Stimulated activated CD4-positive, alpha-beta T cell treated with anti-CD3 and anti-CD28 coated beads, Interleukin-1b, Interleukin-23, amount 100 ng/mL, for 4 hours (primary cell): ENCODE data around the gene TNNC2.
"Not testable (repeated sequence)": the region's sequence is repeated elsewhere in the genome, so short reads cannot be mapped to it uniquely, and the experiment has no call there.

Source experiments
- DNase-seq, 2 donors: peaks; one replicate each; pipeline ENCODE4 v3.0.0-alpha.2; 2020; ENCODE audit warnings: low read depth in 2 of 2

TNNC2 gene

DNA sequence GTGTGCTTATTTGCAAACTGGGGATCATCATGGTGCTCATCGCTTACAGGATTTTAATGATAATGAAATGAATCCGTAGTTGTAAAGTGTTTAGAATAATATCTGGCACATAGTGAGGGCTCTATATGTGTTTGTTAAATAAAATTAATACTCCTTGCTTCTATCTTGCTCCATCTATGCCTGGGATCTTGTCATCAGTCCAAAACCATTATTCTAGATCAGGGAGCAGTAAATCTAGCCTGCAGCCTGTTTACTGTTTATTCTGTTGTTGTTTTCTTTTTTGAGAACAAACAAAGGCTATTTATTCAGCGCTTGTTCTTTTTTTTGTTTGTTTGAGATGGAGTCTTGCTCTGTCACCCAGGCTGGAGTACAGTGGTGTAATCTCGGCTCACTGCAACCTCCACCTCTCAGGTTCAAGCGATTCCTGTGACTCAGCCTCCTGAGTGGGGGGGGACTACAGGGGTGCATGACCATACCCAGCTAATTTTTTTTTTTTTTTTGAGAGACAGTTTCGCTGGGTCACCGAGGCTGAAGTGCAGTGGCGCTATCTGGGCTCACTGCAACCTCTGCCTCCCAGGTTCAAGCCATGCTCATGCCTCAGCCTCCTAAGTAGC lies 22.0 kb upstream of the TNNC2 start:
- DNase-seq = no peak

DNA sequence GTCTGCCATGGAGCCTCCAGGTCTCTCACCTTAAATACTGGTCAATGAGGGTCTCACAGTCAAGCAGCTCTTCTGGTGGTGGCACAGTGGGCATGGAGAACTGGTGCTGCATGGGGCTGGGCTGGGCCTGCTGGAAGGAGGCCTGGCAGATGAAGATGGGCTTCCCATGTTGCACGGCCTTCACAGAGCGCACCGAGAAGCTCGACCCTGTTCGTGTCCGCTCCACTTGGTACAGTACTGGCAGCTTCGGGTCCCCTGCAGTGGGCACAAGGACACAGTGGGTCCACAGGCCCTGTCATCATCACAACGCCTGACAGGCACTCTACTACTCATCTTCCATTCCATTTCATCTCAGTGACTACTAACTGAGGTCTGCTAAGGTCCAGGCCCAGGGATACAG lies 21.3 kb upstream of the TNNC2 start:
- no peak for DNase-seq

DNA sequence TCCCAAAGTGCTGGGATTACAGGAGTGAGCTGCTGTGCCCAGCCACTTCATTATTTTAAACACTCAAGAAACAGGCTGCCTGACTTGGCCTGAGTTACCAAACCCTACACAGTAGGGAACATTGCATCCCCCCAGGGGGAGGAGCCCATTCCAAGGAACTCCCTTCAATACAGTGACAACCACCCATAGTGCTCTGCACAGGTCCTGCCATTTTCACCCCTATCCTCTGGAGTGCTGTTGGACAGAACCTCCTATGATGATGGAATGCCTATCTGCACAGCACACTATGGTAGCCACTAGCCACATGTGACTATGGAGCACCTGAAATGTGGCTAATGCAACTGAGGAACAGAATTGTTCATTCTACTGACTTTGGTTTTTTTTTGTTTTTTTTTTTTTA lies 18.3 kb upstream of the TNNC2 start:
- DNase-seq = no peak

DNA sequence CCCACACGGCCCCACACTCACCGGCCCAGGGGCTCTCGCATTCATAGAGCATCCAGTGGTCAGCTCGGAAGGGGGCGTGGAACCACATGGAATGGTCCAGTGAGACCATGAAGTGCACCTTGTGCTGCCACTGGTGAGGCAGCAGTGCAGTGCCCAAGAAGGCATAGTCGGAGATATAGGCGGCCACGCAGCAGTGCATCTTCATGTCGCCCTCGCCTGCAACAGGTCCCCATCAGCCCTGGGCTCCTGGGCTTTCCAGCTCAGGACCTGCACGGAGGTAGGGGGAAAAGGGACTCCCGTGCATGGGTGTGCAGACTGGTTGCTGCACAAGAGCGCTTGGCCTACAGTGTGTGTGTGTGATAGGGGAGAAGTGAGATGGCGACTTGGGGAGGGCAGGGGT lies 16.4 kb upstream of the TNNC2 start:
- no peak for DNase-seq

DNA sequence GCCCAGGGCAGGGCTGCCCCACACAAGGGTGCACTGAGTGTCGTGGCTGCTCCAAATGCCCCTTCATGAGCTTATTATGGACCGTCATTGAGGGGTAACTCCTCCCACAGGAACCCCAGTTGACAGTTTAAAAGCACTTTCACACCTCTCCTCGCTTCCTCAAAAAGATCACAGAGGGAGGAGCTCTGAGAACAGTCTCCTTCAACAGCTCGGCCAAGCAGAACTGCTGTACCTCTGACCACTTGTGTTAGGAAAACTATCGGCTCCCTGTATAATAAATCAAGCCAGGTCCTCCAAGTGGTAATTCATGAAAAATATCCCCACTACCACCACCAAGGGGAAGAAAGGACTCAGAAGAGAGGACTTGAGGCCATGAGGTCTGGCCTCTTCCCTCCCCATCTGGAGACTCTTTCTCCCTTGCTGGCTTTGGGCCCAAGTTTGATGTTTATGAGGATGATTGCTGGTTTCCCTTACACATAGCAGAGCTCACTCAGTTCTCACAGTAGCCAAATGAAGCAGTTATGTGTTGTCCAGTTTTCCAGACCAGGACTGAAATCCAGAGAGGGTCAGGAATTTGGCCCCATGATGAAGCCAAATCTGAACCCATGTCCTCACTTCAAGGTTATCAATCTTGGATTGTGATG lies 15.2 kb upstream of the TNNC2 start:
- no peak for DNase-seq

DNA sequence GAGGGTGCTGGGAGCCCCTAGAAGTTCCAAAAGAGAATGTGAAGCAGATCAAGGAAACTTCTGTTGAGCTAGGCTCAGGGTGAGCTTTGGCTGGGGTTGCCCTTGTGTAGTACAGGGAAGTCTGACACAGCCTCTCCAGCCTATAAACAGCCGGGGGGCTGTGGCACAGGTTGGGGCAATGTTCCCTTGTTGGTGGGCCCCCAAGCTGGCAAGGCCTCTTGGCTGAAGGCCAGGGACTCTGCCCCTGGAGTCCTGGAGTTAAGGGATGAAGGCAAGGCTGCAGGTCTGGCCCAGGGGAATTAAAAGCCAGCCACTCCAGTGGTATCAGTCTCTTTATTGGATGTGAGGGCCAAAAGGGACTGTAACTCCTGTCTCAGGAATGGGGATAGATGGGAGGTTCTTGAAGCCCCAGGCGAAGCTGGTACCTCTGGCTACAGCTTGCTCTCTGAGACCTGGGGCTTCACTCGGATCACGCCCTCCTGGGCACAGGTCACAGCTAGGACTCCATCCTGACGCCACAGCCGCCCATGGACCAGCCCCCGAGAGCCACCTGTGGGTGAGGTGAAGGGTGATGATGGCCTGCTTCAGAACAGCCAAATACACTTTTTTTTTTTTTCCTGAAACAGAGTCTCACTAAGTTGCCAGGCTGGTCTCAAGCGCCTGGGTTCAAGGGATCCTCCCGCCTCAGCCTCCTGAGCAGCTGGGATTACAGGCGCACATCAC lies 14.5 kb upstream of the TNNC2 start:
- no peak for DNase-seq

DNA sequence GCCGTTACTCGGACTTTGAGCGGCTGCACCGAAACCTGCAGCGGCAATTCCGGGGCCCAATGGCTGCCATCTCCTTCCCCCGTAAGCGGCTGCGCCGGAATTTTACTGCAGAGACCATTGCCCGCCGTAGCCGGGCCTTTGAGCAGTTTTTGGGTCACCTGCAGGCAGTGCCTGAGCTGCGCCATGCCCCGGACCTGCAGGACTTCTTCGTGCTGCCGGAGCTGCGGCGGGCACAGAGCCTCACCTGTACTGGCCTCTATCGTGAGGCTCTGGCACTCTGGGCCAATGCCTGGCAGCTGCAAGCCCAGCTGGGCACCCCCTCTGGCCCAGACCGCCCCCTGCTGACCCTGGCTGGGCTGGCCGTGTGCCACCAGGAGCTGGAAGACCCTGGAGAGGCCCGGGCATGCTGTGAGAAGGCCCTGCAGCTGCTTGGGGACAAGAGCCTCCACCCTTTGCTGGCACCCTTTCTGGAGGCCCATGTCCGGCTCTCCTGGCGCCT lies 13.6 kb upstream of the TNNC2 start:
- no peak for DNase-seq

DNA sequence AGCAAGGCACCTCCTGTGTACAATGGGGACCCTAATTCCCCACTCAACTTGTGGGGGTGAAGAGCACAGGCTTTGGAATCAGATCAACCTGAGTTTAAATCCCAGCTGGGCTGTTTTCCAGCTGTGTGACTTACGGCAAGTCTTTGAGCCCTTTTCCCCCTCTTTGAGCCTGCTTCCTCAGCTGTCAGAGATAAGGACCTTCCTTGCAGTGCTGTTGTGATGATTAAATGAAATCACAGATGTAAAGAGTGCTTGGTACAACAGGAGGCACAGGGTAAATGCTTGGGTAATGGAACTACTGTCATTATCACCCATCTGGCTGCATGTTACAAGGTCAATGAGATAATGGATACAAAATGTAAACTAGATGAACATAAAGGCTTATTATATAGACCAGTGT lies 9.7 kb upstream of the TNNC2 start:
- DNase-seq = no peak

DNA sequence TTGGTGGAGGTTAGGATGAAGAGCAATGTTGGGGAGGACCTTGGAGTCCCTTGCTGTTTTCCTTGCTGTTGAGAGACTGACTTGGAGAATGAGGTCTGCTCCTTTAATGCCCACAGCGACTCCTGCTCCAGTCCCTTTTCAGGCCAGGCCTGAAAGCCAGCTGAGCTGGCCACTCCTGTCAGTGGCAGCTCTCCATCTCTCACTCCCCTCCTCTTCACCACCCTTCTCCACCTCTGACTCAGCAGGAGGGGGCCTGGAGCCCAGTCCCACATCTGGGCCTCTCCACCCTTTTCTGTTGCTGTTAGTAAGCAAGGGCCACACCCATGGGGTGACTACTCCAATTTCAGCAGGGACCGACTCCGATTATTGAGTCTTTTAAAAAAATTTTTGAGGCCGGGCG lies 8.7 kb upstream of the TNNC2 start:
- no peak for DNase-seq

DNA sequence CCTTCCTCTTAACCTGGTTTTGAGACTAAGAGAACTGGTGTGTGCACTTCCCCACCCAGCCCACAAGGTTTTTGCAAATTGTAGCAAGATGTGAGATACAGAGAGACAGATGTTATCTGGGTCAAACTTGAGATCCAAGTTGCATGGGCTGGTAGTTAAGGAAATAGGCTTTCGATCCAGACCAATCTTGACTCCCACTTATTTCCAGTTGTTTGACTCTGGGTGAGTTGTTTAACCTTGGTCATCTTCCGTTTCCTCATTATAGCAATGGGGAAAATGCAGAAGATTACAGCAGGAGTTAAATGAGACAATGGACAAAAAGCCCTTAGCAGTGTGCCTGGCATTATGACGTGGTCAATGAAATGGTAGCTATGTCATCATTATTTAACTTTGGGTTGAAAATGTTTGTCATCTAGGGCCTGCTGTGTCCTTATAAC lies 8.2 kb upstream of the TNNC2 start:
- no peak for DNase-seq

DNA sequence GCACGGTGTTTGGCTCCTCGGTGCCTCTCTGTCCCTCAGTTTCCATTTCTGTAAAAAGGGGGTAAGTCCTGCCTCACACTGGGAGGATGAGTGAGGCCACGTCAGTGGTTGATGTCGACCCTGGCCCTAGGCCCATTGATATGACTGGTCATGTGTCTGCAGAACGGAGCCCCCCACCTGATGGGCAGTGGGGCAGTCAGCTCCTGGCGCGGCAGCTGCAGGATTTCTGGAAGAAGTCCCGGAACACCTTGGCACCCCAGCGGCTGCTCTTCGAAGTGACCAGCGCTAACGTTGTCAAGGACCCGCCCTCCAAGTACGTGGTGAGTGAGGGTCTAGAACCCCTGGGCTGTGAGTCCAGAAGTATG lies 7.7 kb upstream of the TNNC2 start:
- no peak for DNase-seq

DNA sequence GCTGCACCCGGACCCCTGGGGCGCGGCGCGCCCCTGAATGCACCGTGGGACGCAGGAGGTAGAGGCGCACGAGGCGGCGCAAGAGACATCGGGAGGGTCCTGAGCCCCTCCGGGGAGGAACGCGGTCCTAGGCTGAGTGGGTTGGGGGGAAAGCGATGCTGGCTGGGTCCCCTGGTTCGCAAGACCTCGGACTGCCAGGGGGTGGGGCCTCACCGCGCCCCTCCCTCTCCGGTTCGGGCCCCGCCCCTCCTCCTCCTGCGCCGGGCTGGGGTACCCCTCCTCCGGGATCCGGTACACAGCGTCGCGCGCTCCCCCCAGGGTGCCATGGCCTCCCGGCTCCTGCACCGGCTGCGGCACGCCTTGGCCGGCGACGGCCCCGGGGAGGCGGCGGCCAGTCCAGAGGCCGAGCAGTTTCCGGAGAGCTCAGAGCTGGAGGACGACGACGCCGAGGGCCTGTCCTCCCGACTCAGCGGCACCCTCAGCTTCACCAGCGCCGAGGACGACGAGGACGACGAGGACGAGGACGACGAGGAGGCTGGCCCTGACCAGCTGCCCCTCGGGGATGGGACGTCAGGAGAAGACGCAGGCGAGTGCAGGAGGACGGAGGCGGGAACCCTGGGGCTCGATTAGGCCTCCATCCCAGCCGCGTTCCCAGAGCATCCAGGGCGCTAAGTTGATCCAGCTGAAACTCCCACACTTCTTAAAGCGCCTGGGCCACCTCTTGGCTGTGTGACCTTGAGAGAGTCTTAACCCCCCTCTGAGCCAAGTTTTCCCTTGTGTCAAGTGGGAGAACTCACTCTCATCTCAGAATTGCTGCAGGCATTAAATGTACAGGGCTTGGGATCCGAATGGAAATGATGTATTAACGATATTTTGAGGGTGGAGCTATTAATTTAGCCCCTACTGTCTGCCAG lies 7.0 kb upstream of the TNNC2 start:
- DNase-seq = peak; percentile 25 to 48

DNA sequence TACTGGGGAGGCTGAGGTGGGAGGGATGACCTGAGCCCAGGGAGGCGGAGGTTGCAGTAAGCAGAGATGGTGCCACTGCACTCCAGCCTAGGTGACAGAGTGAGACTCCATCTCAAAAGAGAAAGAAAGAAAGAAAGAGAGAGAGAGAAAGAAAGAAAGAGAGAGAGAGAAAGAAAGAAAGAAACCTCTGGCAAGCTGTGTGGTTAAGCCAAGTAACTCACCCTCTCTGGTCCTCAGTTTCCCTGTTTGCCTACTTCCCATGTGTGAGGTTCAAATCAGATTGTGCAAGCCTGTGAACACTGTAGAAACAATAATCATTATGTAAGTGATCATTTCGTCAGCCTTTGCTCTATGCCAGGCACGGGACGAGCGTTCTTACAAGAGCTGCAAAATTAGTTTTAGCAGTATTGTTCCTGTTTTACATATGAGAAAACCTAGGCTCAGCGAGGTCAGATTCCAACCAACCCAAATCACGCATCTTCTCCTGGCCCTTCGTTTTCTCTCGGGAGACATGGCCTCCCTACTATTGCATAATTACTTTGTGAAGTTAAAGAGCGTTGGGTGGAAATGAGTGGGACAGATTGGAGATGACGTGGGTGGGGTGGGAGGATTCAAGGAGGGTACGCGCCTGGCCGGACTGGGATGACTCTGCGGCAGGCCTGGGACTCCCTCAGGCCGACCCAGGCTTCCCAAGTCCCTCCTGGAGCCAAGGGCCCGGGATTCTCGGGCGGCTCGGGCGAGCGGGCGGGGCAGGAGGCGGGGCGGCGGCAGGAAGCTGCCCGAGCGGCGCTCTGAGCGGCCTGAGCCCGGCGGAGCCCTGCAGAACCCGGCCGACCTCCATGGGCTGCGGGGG lies 6.1 kb upstream of the TNNC2 start, which contains the start of gene SNX21:
SNX21 (plus strand) TSS at position 770 of the 853 bp plus-strand sequence. CDS start 121 bp downstream, outside the sequence.
- DNase-seq = no peak

DNA sequence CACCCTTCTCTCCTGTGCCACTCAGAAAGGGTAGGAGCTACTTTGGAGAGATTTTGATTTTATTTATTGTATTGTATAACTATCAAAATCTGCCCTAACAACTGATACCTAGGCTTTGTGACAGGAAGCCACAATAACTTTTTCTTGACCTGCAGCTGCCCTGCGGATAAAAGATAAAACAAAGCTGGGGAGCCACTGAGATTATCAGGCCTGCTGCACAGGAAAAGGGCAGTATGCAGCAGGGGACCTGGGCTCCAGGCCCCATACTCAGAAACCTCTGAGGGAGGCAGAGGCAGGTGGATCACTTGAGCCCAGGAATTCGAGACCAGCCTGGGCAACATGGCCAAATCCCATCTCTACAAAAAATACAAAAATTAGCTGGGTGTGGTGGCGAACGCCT lies 5.5 kb upstream of the TNNC2 start:
- no peak for DNase-seq

DNA sequence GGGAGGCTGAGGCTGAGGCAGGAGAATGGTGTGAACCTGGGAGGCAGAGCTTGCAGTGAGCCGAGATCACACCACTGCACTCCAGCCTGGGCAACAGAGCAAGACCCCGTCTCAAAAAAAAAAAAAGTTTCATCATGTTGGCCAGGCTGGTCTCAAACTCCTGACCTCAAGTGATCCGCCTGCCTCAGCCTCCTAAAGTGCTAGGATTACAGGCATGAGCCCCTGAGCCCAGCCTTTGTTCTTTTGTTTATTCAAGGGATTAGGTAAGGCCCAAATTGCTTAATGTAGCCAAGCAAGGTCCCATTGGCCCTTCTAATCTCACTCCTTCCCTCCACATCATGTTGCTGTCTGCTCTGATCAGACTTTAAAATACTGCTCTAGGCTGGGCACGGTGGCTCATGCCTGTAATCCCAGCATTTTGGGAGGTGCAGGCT lies 2.6 kb upstream of the TNNC2 start:
- DNase-seq = not testable (repeated sequence)

DNA sequence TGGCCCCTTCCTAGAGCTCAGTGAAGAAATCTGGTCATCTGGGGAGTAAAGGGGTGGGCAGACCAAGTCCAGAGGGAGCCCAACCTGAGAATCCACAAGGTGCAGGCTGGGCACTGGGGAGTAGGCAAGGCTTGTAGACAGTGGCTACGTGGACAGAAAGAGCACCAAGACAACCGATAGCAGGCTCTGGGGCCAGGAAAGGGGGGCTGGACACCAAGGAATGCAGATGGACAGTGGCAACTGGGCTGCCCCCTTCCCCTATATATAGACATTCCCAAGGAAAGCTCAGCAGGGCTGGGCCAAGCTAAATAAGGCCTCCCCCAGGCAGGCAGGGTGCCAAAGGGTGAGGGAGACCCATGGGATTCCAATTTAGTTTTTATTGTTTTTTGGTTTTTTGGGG lies 1.5 kb upstream of the TNNC2 start:
- no peak for DNase-seq

DNA sequence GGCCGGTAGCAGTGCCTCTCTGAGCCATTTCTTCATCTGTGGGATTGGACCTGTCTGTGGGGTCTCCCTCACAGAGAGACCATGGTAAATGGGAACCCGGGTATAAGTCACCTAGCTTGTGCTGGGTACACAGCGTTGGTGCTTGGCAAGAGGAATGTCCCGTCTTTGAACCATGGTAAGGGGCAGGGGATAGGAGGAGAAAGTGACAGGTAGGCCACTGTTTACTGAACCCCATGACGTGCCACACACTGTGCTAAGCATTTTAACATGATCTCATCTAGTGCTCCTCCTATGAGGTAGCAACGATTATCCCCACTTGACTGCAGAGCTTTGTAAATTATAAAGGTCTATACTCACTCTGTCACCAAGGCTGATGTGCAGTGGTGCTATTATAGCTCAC lies 600 bp upstream of the TNNC2 start:
- DNase-seq = no peak

DNA sequence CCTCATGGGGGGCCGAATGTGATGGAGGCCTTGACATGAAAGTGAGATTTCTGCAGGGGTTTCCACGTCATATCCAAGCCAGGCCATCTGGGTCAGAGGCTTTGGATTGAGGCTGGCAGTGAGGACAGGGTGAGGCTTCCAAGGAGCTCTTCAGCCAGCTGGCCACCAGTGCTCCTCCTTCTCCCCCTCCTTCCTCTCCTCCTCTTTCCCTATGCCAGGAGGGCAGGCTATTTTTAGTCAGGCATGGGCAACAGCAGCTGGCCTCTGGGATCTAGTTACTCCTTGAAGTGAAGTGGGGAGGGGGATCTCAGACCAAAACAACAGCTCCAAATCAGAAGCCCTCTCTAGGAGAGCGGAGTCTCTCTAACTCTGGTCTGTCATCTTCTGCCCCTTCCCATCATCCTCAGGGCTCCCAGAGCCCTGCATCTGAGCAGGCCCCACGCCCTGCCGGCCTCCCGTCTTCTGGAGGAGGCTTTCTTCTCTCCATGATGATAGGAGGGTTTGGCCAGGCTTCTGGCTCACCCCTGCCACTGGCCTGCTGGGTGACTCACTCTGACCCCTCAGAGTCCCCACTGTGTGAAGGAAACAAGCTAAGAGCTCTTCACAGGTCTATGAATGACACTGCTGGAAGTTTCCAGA lies 612 bp downstream of the TNNC2 start:
- DNase-seq = no peak

DNA sequence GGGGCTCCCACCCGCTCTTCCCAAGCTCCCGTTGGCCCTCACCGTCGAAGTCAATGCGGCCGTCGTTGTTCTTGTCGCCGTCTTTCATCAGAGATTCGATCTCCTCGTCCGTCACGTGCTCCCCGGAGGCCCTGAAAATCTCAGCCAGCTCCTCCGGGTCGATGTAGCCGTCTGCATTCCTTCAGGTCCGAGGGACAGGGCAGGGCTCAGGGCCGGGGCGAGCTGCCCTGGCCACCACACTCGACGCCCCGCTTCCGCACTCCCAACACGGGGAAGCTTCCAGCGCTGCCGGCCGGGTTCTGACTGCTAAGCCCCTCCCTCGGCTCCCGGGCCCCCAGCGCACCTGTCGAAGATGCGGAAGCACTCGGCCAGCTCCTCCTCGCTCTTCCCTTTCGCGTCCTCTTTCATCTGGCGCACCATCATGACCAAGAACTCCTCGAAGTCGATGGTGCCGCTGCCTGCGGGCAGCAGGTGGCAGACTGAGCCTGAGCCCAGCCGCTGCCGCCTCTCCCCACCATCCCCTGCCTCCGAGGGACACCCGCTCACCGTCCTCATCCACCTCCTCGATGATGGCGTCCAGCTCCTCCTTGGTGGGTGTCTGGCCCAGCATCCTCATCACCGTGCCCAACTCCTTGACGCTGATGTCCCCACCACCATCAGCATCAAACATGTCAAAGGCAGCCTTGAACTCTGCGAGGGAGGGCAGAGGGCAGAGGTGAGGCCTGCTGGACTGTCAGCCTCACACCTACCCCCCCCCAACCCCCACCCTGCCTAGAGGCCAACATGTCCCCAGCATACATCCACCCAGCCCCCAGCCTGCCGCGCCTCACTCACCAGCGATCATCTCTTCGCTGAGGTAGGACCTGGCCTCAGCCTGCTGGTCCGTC lies 2.9 kb downstream of the TNNC2 start:
- peak; percentile 31 to 32 for DNase-seq
